ENCODE measurements around the gene EXOC3.
"Not testable (repeated sequence)": the region's sequence is repeated elsewhere in the genome, so short reads cannot be mapped to it uniquely, and the experiment has no call there.

EXOC3 gene

GRCh38 chr5:486597-486996 is 43.6 kb downstream of the EXOC3 start:
- DNase-seq (ENCODE audit: low spot score) = not testable (repeated sequence)

- DNase-seq (ENCODE audit: low spot score) = no peak
Measured at GRCh38 chr5:488241-488640, 45.3 kb downstream of the EXOC3 start.

- DNase-seq (ENCODE audit: low spot score) = no peak
Measured at GRCh38 chr5:488744-489688, 46.0 kb downstream of the EXOC3 start.

- no peak for DNase-seq (ENCODE audit: low spot score)
Measured at GRCh38 chr5:489689-490080, 46.7 kb downstream of the EXOC3 start.

- DNase-seq (ENCODE audit: low spot score) = no peak
Measured at GRCh38 chr5:490116-491106, 47.4 kb downstream of the EXOC3 start.

GRCh38 chr5:491119-491855 is 48.3 kb downstream of the EXOC3 start:
- DNase-seq (ENCODE audit: low spot score) = no peak

- DNase-seq (ENCODE audit: low spot score) = no peak
Measured at GRCh38 chr5:491856-492155, 48.8 kb downstream of the EXOC3 start.

- DNase-seq (ENCODE audit: low spot score) = no peak
Measured at GRCh38 chr5:492314-492893, 49.4 kb downstream of the EXOC3 start.

GRCh38 chr5:493119-493701 is 50.2 kb downstream of the EXOC3 start:
- no peak for DNase-seq (ENCODE audit: low spot score)

GRCh38 chr5:493758-494157 is 50.8 kb downstream of the EXOC3 start:
- DNase-seq (ENCODE audit: low spot score) = no peak

GRCh38 chr5:494667-495255 is 51.8 kb downstream of the EXOC3 start:
- DNase-seq (ENCODE audit: low spot score) = no peak

- no peak for DNase-seq (ENCODE audit: low spot score)
Measured at GRCh38 chr5:496028-496427, 53.1 kb downstream of the EXOC3 start.

GRCh38 chr5:497090-497700 is 54.2 kb downstream of the EXOC3 start:
- no peak for DNase-seq (ENCODE audit: low spot score)

GRCh38 chr5:497871-498509 is 55.0 kb downstream of the EXOC3 start:
- no peak for DNase-seq (ENCODE audit: low spot score)

GRCh38 chr5:499233-500209 is 56.5 kb downstream of the EXOC3 start:
- no peak for DNase-seq (ENCODE audit: low spot score)

- DNase-seq (ENCODE audit: low spot score) = no peak
Measured at GRCh38 chr5:500491-500890, 57.5 kb downstream of the EXOC3 start.

- no peak for DNase-seq (ENCODE audit: low spot score)
Measured at GRCh38 chr5:501105-501830, 58.3 kb downstream of the EXOC3 start.

- no peak for DNase-seq (ENCODE audit: low spot score)
Measured at GRCh38 chr5:501831-502184, 58.8 kb downstream of the EXOC3 start.
